IMR-90 (cell line): ENCODE data around the gene GRM5.

Source experiments
- CTCF ChIP-seq: conservative IDR thresholded peaks from 2 replicates; pipeline ENCODE4 v1.5.1; 2012; ENCODE audit warnings: mild to moderate bottlenecking, low read depth, low read length, improper control_type of control experiment
- POLR2A ChIP-seq: IDR thresholded peaks from 2 replicates; pipeline ENCODE4 v1.6.1; 2012; ENCODE audit warnings: mild to moderate bottlenecking, low read depth, low read length

DNA sequence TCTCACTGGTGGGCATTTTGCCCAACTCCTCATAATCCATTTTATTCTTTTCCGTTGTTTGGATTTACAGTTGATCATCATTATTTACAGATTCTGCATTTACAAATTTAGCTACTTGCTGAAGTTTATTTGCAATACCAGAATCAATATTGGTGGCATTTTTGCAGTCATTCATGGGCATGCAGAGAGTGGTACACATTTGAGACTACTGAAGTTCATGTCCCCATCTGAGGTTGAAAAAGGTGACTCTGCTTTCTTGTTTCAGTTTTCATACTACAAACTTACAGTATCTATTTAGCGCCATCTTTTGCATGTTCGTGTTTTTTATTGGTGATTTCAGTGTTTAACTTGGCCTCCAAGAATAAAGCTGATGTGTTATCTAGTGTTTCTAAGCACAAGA, 409.5 kb downstream of the GRM5 start:
- TF ChIP-seq POLR2A, result no peak
- TF ChIP-seq CTCF, result no peak
